HepG2 (cell line): Measurements from ENCODE around the gene MARCHF6. TPM values are rescaled to one million over a fixed set of nuclear protein-coding genes. Genes with fewer than 3 reads are reported as not detected.

ENCODE experiments used
- ATAC-seq: fragments of 200-7000 bp; cut with Tn5 transposase; 3 replicates; pipeline ENCODE4 v1.9.1; 2020; ENCODE audit warnings: mild to moderate bottlenecking, moderate library complexity
- BruUV-seq: library from RNA; stranded (reverse); fragments of 400-500 nt; replicated peaks from 2 replicates; lab custom pipeline; 2021; lab: Mats Ljungman, UMichigan
- CTCF ChIA-PET: fragments of 300-600 bp; formaldehyde crosslinking; extraction: SDS; loops from one replicate; lab custom pipeline; 2021; ENCODE audit warnings: low total read pairs, inconsistent platforms, low intra/inter-chr PET ratio; lab: Yijun Ruan, JAX
- POLR2A ChIA-PET: fragments of 350-600 bp; sonication (Branson Sonifier 250); formaldehyde crosslinking; loops from one replicate; lab custom pipeline; 2020; ENCODE audit warnings: antibody characterized with exemption, inconsistent platforms; lab: Yijun Ruan, JAX
- DNase-seq: peaks from one replicate; pipeline ENCODE4 v3.0.0-alpha.2; 2015; ENCODE audit warnings: low spot score
- FAIRE-seq: peaks from 3 replicates; lab custom pipeline; 2011; peaks lifted over from hg19 to GRCh38; lab: Jason Lieb, UNC
- H2AFZ ChIP-seq: one replicate; pipeline ENCODE4 v1.6.1; 2011; ENCODE audit warnings: low read length, inconsistent platforms
- H3K27ac ChIP-seq: fragments of 300-600 bp; 3 replicates; pipeline ENCODE4 v1.8.0; 2011; ENCODE audit warnings: mixed run types, mild to moderate bottlenecking, mixed read lengths, low read length, inconsistent platforms; ENCODE audit not compliant: insufficient read depth; ENCODE audit errors: extremely low read length
- H3K27me3 ChIP-seq, 2 experiments: fragments of 200-600 bp in 1 of 2; 2 replicates in 1 of 2; 3 replicates in 1 of 2; pipeline versions ENCODE4 v1.6.0 to v1.8.0; 2011; ENCODE audit warnings: low read length in 2 of 2, mild to moderate bottlenecking in 2 of 2, moderate library complexity in 2 of 2, inconsistent platforms in 1 of 2; ENCODE audit not compliant: insufficient read depth in 2 of 2, control insufficient read depth in 1 of 2
- H3K36me3 ChIP-seq, 2 experiments: fragments of 200-600 bp in 1 of 2; replicated peaks in 1 of 2; 2 replicates in 1 of 2; 3 replicates in 1 of 2; pipeline versions ENCODE4 v1.5.1 to v1.8.0; 2011; ENCODE audit warnings: low read length in 2 of 2, inconsistent platforms in 1 of 2; ENCODE audit not compliant: insufficient read depth in 2 of 2, control insufficient read depth in 1 of 2
- H3K4me1 ChIP-seq: 2 replicates; pipeline ENCODE4 v1.5.1; 2012; ENCODE audit warnings: low read length, inconsistent platforms; ENCODE audit not compliant: insufficient read depth
- H3K4me2 ChIP-seq: 2 replicates; pipeline ENCODE4 v1.6.0; 2011; ENCODE audit warnings: low read depth, low read length, inconsistent platforms
- H3K4me3 ChIP-seq, 3 experiments: fragments of 200-600 bp in 1 of 3; sonication (generic), shearing (Covaris generic) in 1 of 3; replicated peaks in 1 of 3; 2 replicates each; pipeline ENCODE4 v1.5.1; 2011 to 2016; ENCODE audit warnings: low read length in 3 of 3, inconsistent platforms in 2 of 3, low read depth in 2 of 3, mild to moderate bottlenecking in 2 of 3, control low read depth in 1 of 3, mixed read lengths in 1 of 3; ENCODE audit not compliant: insufficient read depth in 1 of 3
- H3K79me2 ChIP-seq: one replicate; pipeline ENCODE4 v1.6.1; 2011; ENCODE audit warnings: low read length, inconsistent platforms; ENCODE audit not compliant: insufficient read depth
- H3K9ac ChIP-seq: 2 replicates; pipeline ENCODE4 v1.6.0; 2011; ENCODE audit warnings: mild to moderate bottlenecking, low read depth, low read length, inconsistent platforms; ENCODE audit not compliant: insufficient read depth
- H3K9me3 ChIP-seq: 2 replicates; pipeline ENCODE4 v1.5.1; 2012; ENCODE audit warnings: mild to moderate bottlenecking, low read length
- H4K20me1 ChIP-seq: 2 replicates; pipeline ENCODE4 v1.6.0; 2011; ENCODE audit warnings: inconsistent platforms, mild to moderate bottlenecking, low read length, moderate library complexity; ENCODE audit not compliant: insufficient read depth
- CBX5 ChIP-seq: sonication (generic); formaldehyde crosslinking; IDR thresholded peaks from 2 replicates; pipeline ENCODE4 v1.4.0; 2020; ENCODE audit warnings: missing genetic modification reagents, borderline replicate concordance
- KDM6A ChIP-seq: IDR thresholded peaks from 2 replicates; pipeline ENCODE4 v1.6.1; 2016; ENCODE audit warnings: low read depth
- MAFG ChIP-seq: sonication (generic); formaldehyde crosslinking; IDR thresholded peaks from 2 replicates; pipeline ENCODE4 v1.5.1; 2020; ENCODE audit warnings: mild to moderate bottlenecking, missing genetic modification reagents
- SAP130 ChIP-seq: IDR thresholded peaks from 2 replicates; pipeline ENCODE4 v1.6.1; 2016; ENCODE audit warnings: low read depth
- TEAD3 ChIP-seq: optimal IDR thresholded peaks from 2 replicates; pipeline ENCODE3; 2016; ENCODE audit warnings: borderline replicate concordance
- YY1 ChIP-seq: IDR thresholded peaks from 2 replicates; pipeline ENCODE4 v1.6.1; 2011; ENCODE audit warnings: low read length, low read depth, moderate library complexity, mild to moderate bottlenecking; ENCODE audit not compliant: insufficient read depth, insufficient replicate concordance
- ZNF30 ChIP-seq: sonication (generic); formaldehyde crosslinking; IDR thresholded peaks from 2 replicates; pipeline ENCODE4 v1.5.0; 2020; ENCODE audit warnings: mild to moderate bottlenecking, missing genetic modification reagents
- ZNF317 ChIP-seq: sonication (generic); formaldehyde crosslinking; IDR thresholded peaks from 2 replicates; pipeline ENCODE4 v1.5.0; 2020; ENCODE audit warnings: mild to moderate bottlenecking, missing genetic modification reagents
- ZNF615 ChIP-seq: sonication (generic); formaldehyde crosslinking; IDR thresholded peaks from 2 replicates; pipeline ENCODE4 v1.5.0; 2020; ENCODE audit warnings: mild to moderate bottlenecking, missing genetic modification reagents, borderline replicate concordance
- ZNF703 ChIP-seq: sonication (generic); formaldehyde crosslinking; IDR thresholded peaks from 2 replicates; pipeline ENCODE4 v1.5.1; 2020; ENCODE audit warnings: missing genetic modification reagents, mild to moderate bottlenecking, moderate library complexity, borderline replicate concordance
- ZNF747 ChIP-seq: sonication (generic); formaldehyde crosslinking; IDR thresholded peaks from 2 replicates; pipeline ENCODE4 v1.8.1; 2023; ENCODE audit warnings: missing genetic modification reagents, mild to moderate bottlenecking, borderline replicate concordance
- ZZZ3 ChIP-seq: sonication (generic); formaldehyde crosslinking; IDR thresholded peaks from 2 replicates; pipeline ENCODE4 v1.4.0; 2020; ENCODE audit warnings: missing genetic modification reagents, mild to moderate bottlenecking, borderline replicate concordance
- WGBS: methylation state at CpG from one replicate; pipeline ENCODE4 v1.1.6; 2017; ENCODE audit warnings: low lambda C conversion rate; 5-methylcytosine and 5-hydroxymethylcytosine counted together
- in situ Hi-C: cut with HindIII; loops from 2 replicates; pipeline ENCODE4 v1.10.0; 2017; ENCODE audit warnings: low pct_unique_long_range_greater_than_20kb; ENCODE audit not compliant: extremely low pct_ligation_motif_present
- intact Hi-C: fragments of 100-400 bp; cut with micrococcal nuclease; formaldehyde crosslinking; loops from one replicate; pipeline ENCODE4 v1.10.0; 2022; ENCODE audit not compliant: unreplicated experiment
- polyA plus RNA-seq, 8 experiments: library from polyadenylated mRNA; depleted of rRNA in 3 of 8; stranded (reverse) in 7 of 8; unstranded in 1 of 8; fragments of >200 nt; fragmentation: Illumina TruSeq in 4 of 8; extraction: Trizol in 4 of 8; gene quantifications; 2 replicates each; pipeline versions ENCODE4 v1.2.1 to v1.2.3, GENCODE V29; 2011 to 2016; ENCODE audit warnings: low read depth in 4 of 8, missing spikeins in 1 of 8, mixed read lengths in 1 of 8; ENCODE audit not compliant: insufficient read depth in 1 of 8
- total RNA-seq, 5 experiments: library from RNA; depleted of rRNA; stranded (reverse); fragments of >200 nt; fragmentation: Illumina TruSeq; extraction: Trizol; gene quantifications; 2 replicates each; pipeline ENCODE4 v1.2.3, GENCODE V29; 2016; ENCODE audit warnings: low read depth in 1 of 5
- TF ChIP-seq, protein P1 (sequence below): sonication (generic); formaldehyde crosslinking; IDR thresholded peaks from 2 replicates; pipeline ENCODE4 v1.4.0; 2020; ENCODE audit warnings: missing genetic modification reagents, borderline replicate concordance
- TF ChIP-seq, protein P2 (sequence below): sonication (generic); formaldehyde crosslinking; IDR thresholded peaks from 2 replicates; pipeline ENCODE4 v1.8.0; 2022; ENCODE audit warnings: mild to moderate bottlenecking, missing genetic modification reagents

MARCHF6 gene
- total and polyA plus RNA-seq, 2 of the 13 experiments (the other 11 are each of a cell fraction or from before 2014, with no cell fraction given) = 48.6 to 107 TPM

DNA sequence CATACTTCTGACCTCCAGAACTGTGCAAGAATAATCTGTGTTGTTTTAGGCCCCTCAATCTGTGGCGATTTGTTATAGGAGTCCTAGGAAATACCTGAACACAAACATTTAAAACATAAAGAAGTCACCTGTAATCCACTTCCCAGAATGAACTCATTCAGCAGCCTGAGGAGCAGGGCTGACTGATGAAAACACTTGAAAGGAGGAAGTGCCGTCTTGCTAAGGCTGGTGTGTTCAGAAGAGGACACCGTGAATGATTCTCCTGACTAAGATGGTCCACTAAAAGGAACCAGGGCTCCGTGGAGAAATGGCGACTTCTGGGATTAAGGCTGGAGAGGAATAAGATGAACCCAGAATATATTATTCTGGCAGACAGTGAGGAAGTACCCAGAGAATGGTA, 18.7 kb upstream of the MARCHF6 start:
- 89% methylated on average over 5 of the region's 5 CpGs for WGBS
- Histone ChIP-seq H3K27me3 (0 out of 5 replicates have a peak, but pooled peaks cover 0 to 7% of the 10 kb centered on the region in 2 experiments), H3K4me2 (no peak overlapping the region), H3K36me3 (no peaks in the 10 kb centered on the region), H3K27ac (no peak overlapping the region), H3K4me1 (peaks cover 38% of the 10 kb centered on the region), H3K9me3 (no peaks in the 10 kb centered on the region), H3K79me2 (no peaks in the 10 kb centered on the region), H3K4me3 (no peak overlapping the region), H3K9ac (no peak overlapping the region), H2AFZ (no peak overlapping the region), H4K20me1 (no peaks in the 10 kb centered on the region)
- TF ChIP-seq SAP130 (CRISPR knock-in tag) (no peak), CBX5 (CRISPR knock-in tag) (no peak), ZNF317 (CRISPR knock-in tag) (no peak)
- intact Hi-C loops = no loop called here
- no peak for FAIRE-seq
- no TSS peak for BruUV-seq
- CTCF ChIA-PET = no interaction called here
- ATAC-seq = no peak
- DNase-seq = no peak
- in situ Hi-C loops = no loop called here
- POLR2A ChIA-PET = no interaction called here

DNA sequence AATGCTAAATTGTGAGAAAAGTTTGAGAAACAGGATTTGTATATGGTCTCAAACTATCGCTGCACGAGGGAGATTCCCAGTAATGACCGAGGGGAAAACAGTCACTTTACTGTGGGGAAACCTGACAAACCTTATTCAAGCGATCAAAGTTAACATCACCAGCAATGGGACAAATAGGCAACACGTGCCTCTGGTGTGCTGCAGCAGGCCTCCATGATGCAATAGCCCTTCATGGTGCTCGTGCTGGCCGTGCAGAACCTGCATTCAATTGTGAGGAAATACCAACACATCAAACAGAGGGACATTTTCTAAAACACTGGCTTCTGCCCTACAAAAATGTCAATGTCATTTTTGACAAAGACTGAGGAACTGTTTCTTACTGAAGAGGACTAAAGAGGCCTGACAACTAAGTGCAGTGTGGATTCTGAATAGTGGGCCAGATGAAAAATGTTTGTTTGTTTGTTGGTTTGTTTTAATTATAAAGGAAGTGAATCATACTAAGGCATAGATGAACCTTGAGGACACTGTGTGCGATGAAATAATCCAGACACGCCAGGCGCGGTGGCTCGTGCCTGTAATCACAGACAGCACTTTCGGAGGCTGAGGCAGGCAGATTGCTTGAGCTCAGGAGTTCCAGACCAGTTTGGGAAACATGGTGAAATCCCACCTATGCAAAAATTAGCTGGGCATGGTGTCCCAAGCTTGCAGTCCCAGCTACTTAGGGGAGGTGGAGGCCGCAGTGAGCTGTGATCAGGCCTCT, 17.6 kb upstream of the MARCHF6 start:
- no peaks in the 10 kb centered on the region for H4K20me1 ChIP-seq
- no peak overlapping the region for H3K9ac ChIP-seq
- in situ Hi-C loops (no loop called here), intact Hi-C loops (no loop called here)
- ChIA-PET CTCF (no interaction called here), POLR2A (interaction anchor here (1.3 kb wide), 1 partner anchor 17 kb away, joined by 3 read pairs; the partner anchor contains the start of gene MARCHF6)
- peak overlapping the region; percentile 75 for H2AFZ ChIP-seq
- no peak overlapping the region for H3K27ac ChIP-seq
- ATAC-seq (peak; percentile 16; the same call in 1 of the 3 replicates), FAIRE-seq (no peak), DNase-seq (peak; percentile 28)
- H3K4me2 ChIP-seq = no peak overlapping the region
- peaks cover 30% of the 10 kb centered on the region for H3K4me1 ChIP-seq
- H3K79me2 ChIP-seq = no peaks in the 10 kb centered on the region
- H3K36me3 ChIP-seq = no peaks in the 10 kb centered on the region
- H3K27me3 ChIP-seq = no peaks in the 10 kb centered on the region
- H3K4me3 ChIP-seq = no peak overlapping the region
- BruUV-seq = no TSS peak
- H3K9me3 ChIP-seq = no peaks in the 10 kb centered on the region
- 67% methylated on average over 12 of the region's 14 CpGs for WGBS
- no peak for TF ChIP-seq ZNF747 (CRISPR knock-in tag)
- TF ChIP-seq YY1 = no peak
- TF ChIP-seq, protein P1, sequence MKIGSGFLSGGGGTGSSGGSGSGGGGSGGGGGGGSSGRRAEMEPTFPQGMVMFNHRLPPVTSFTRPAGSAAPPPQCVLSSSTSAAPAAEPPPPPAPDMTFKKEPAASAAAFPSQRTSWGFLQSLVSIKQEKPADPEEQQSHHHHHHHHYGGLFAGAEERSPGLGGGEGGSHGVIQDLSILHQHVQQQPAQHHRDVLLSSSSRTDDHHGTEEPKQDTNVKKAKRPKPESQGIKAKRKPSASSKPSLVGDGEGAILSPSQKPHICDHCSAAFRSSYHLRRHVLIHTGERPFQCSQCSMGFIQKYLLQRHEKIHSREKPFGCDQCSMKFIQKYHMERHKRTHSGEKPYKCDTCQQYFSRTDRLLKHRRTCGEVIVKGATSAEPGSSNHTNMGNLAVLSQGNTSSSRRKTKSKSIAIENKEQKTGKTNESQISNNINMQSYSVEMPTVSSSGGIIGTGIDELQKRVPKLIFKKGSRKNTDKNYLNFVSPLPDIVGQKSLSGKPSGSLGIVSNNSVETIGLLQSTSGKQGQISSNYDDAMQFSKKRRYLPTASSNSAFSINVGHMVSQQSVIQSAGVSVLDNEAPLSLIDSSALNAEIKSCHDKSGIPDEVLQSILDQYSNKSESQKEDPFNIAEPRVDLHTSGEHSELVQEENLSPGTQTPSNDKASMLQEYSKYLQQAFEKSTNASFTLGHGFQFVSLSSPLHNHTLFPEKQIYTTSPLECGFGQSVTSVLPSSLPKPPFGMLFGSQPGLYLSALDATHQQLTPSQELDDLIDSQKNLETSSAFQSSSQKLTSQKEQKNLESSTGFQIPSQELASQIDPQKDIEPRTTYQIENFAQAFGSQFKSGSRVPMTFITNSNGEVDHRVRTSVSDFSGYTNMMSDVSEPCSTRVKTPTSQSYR (CRISPR knock-in tag) = no peak
- TF ChIP-seq TEAD3 (CRISPR knock-in tag) = peak; percentile 57
- TF ChIP-seq ZZZ3 (CRISPR knock-in tag) = no peak
- 0 out of 2 replicates have a peak, but pooled peaks have one; percentile 28 for TF ChIP-seq ZNF30 (CRISPR knock-in tag)
- TF ChIP-seq ZNF615 (CRISPR knock-in tag) = no peak
- TF ChIP-seq MAFG (CRISPR knock-in tag) = no peak
- TF ChIP-seq, protein P2, sequence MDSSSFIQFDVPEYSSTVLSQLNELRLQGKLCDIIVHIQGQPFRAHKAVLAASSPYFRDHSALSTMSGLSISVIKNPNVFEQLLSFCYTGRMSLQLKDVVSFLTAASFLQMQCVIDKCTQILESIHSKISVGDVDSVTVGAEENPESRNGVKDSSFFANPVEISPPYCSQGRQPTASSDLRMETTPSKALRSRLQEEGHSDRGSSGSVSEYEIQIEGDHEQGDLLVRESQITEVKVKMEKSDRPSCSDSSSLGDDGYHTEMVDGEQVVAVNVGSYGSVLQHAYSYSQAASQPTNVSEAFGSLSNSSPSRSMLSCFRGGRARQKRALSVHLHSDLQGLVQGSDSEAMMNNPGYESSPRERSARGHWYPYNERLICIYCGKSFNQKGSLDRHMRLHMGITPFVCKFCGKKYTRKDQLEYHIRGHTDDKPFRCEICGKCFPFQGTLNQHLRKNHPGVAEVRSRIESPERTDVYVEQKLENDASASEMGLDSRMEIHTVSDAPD (CRISPR knock-in tag) = no peak
- TF ChIP-seq KDM6A (CRISPR knock-in tag) = no peak
- TF ChIP-seq ZNF703 (CRISPR knock-in tag) = no peak
